Lower leg skin (tissue), 4 donors: ENCODE results near the gene CFAP97D2. TPM values are rescaled to one million over a fixed set of nuclear protein-coding genes. Genes with fewer than 3 reads are reported as not detected.
"Not testable (repeated sequence)": the region's sequence is repeated elsewhere in the genome, so short reads cannot be mapped to it uniquely, and the experiment has no call there.

ENCODE experiments used
- DNase-seq, 2 donors: peaks; one replicate each; pipeline ENCODE4 v3.0.0-alpha.2; 2019; ENCODE audit warnings: low spot score in 2 of 2
- H3K4me3 ChIP-seq: fragments of 200-600 bp; sonication (generic); 2 replicates; pipeline ENCODE4 v1.5.1; 2017; ENCODE audit warnings: mild to moderate bottlenecking, low read depth; ENCODE audit not compliant: poor library complexity, severe bottlenecking
- POLR2A ChIP-seq, 2 donors: fragments of 450-650 bp; IDR thresholded peaks; one replicate each; pipeline ENCODE4 v1.6.1; 2016 to 2017; ENCODE audit warnings: antibody characterized with exemption in 2 of 2, mild to moderate bottlenecking in 1 of 2, moderate library complexity in 1 of 2
- WGBS, 2 donors: methylation state at CpG; one replicate each; pipeline ENCODE4 v1.1.5; 2018; 5-methylcytosine and 5-hydroxymethylcytosine counted together
- intact Hi-C: fragments of 100-400 bp; cut with DNase I; formaldehyde crosslinking; loops from one replicate; pipeline ENCODE4 v1.15.0; 2023; ENCODE audit warnings: low total_unique reads
- total RNA-seq, 4 donors: library from RNA; depleted of rRNA; stranded (reverse); fragments of >200 nt; gene quantifications; one replicate each; pipeline ENCODE4 v1.1.0, GENCODE V29; 2016
- TF ChIP-seq, protein P1 (sequence below), 3 donors: fragments of 450-650 bp; IDR thresholded peaks; one replicate each; pipeline ENCODE4 v1.5.1; 2016; ENCODE audit warnings: antibody characterized with exemption in 3 of 3, mild to moderate bottlenecking in 3 of 3, moderate library complexity in 2 of 3

CFAP97D2 gene
- total RNA-seq, 4 donors from 2014 or later = not detected

DNA sequence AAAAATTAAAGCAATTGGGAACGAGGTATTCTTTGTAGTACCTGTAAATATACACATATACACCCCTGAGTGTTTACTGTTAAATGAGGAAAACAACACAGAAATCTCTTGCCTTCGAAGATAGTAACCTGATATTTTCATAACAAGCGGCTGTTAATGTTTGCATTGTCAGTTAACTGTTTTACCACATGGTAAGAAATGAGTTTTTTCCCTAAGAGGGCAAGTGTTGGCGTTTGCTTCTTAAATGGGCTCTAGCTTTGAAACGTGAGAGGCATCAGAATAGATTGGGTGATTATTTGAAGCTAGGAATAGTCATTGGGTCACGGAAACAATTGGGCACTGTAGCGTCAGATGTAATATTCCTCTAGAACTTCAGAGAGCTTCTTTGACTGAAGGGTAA, 80.3 kb downstream of the CFAP97D2 start:
- no peak overlapping the region for H3K4me3 ChIP-seq
- 90 to 91% methylated on average over 7 of the region's 7 CpGs for WGBS, 2 donors
- intact Hi-C loops = no loop called here
- no peak for TF ChIP-seq POLR2A (IDR thresholded peaks at IDR 0.05)
- TF ChIP-seq, protein P1, sequence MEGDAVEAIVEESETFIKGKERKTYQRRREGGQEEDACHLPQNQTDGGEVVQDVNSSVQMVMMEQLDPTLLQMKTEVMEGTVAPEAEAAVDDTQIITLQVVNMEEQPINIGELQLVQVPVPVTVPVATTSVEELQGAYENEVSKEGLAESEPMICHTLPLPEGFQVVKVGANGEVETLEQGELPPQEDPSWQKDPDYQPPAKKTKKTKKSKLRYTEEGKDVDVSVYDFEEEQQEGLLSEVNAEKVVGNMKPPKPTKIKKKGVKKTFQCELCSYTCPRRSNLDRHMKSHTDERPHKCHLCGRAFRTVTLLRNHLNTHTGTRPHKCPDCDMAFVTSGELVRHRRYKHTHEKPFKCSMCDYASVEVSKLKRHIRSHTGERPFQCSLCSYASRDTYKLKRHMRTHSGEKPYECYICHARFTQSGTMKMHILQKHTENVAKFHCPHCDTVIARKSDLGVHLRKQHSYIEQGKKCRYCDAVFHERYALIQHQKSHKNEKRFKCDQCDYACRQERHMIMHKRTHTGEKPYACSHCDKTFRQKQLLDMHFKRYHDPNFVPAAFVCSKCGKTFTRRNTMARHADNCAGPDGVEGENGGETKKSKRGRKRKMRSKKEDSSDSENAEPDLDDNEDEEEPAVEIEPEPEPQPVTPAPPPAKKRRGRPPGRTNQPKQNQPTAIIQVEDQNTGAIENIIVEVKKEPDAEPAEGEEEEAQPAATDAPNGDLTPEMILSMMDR (IDR thresholded peaks at IDR 0.05) = no peak
- no peak for DNase-seq

DNA sequence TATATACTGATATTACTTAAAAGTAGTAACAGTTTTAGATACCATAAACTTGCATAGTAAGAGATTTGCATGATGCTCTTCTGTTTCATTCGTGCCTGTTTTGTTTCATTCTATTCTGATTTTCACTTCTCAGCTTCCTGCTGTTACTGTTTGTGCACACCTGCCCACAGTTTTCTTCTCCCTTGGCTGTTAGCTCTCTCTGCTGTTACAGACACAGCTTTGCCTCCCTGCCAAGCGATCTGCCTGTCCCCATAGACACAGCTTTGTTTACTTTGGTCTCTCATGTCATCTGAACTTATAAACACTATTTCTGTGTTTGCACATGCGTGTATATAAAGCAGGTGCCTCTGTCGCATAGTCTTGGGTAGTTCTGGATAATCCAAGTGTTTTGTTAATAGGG, 80.9 kb downstream of the CFAP97D2 start:
- 83 to 91% methylated on average over 4 of the region's 4 CpGs for WGBS, 2 donors
- TF ChIP-seq POLR2A (IDR thresholded peaks at IDR 0.05) = no peak
- TF ChIP-seq, protein P1 (IDR thresholded peaks at IDR 0.05) = no peak
- no peak for DNase-seq
- intact Hi-C loops = no loop called here
- H3K4me3 ChIP-seq = no peak overlapping the region

DNA sequence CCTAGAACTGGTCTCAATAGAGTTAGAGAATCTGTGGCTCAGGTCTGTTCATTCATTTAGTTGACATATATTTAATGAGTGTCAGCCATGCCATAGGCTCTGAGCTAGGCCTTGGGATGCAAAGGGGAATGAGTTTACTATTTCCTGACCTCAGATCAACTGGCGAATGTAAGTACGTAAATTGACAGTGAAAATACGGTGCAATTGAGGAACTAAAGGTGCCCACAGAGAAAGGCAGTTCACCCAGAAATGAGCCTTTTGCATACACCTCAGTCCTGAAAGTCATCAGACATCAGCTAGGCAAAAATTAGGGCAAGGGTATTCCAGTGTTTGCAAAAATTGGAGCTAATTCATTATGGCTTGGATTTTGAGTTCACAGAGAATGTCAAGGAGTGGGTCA, 81.8 kb downstream of the CFAP97D2 start:
- H3K4me3 ChIP-seq = no peak overlapping the region
- WGBS, 2 donors = 90 to 96% methylated on average over 3 of the region's 3 CpGs
- no peak for DNase-seq
- TF ChIP-seq, protein P1 (IDR thresholded peaks at IDR 0.05) = no peak
- no peak for TF ChIP-seq POLR2A (IDR thresholded peaks at IDR 0.05)
- intact Hi-C loops = no loop called here

DNA sequence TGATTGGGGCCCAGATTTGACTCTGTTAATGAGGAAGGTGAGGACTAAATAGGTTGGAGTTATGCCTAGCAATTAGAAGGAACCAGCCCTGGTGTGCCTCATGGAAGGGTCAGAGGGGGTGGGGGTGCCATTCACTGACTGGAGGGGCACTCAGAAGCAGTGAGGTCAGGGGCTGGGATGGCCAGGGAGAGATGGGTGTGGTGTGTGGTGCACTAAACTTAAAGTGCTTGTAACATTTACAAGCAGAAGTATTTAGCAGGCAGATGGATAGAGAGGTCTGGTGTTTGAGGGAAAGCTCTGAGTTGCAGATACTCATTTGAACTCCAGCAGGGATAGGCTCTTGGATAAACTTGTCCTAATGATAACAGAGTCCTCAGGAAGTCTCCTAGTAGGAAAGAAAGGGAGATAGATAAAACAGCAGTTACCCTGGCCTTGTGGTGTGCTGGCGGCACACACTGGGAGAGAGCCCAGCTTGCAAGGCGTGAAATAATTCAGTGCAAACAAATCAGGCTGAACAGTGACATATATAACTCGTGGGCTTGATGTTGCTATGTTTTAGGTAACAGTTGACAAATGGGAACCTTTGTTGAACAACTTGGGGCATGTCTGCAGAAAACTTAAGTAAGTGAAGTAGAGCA, 82.4 kb downstream of the CFAP97D2 start:
- whole genome bisulfite sequencing, 2 donors = 75 to 83% methylated on average over 3 of the region's 3 CpGs
- intact Hi-C loops = no loop called here
- TF ChIP-seq, protein P1 (IDR thresholded peaks at IDR 0.05) = no peak
- TF ChIP-seq POLR2A (IDR thresholded peaks at IDR 0.05) = no peak
- no peak overlapping the region for H3K4me3 ChIP-seq
- no peak for DNase-seq

DNA sequence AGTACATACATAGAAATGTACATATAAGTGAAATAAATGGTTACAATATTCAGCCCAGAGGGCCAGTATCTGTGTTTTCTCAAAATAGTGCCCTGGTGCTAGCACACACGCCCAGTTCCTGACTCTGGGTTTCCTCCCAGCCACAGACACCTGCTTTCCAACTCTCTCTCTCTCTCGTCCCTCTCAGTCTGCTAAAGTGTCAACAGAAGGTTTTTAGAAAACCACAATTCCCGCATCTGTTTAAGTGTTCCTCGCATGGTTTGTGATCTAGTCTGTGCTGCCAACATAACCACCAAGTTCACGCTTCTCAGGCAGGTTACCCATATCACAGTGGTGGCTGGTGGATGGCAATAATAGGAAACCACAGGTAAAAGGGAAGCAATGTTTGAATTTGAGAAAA, 84.5 kb downstream of the CFAP97D2 start:
- DNase-seq = no peak
- no peak overlapping the region for H3K4me3 ChIP-seq
- TF ChIP-seq POLR2A (IDR thresholded peaks at IDR 0.05) = no peak
- TF ChIP-seq, protein P1 (IDR thresholded peaks at IDR 0.05) = no peak
- intact Hi-C loops = no loop called here
- 77 to 84% methylated on average over 5 of the region's 5 CpGs for WGBS, 2 donors

DNA sequence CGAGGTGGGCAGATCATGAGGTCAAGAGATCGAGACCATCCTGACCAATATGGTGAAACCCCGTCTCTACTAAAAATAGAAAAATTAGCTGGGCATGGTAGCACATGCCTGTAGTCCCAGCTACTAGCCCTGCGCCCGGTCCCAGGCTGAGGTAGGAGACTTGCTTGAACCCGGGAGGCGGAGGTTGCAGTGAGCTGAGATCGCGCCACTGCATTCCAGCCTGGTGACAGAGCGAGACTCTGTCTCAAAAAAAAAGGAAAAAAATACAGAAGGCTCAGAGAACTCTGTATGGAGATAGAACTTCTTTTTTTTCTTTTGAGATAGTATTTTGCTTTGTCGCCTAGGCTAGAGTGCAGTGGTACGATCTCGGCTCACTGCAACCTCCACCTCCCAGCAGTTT, 85.3 kb downstream of the CFAP97D2 start:
- WGBS, 2 donors = 96 to 97% methylated on average over 13 of the region's 13 CpGs
- DNase-seq, H3K4me3 ChIP-seq, intact Hi-C loops: not testable (repeated sequence)
